ENCODE results near the gene SIRT7.

The SIRT7 gene

DNA sequence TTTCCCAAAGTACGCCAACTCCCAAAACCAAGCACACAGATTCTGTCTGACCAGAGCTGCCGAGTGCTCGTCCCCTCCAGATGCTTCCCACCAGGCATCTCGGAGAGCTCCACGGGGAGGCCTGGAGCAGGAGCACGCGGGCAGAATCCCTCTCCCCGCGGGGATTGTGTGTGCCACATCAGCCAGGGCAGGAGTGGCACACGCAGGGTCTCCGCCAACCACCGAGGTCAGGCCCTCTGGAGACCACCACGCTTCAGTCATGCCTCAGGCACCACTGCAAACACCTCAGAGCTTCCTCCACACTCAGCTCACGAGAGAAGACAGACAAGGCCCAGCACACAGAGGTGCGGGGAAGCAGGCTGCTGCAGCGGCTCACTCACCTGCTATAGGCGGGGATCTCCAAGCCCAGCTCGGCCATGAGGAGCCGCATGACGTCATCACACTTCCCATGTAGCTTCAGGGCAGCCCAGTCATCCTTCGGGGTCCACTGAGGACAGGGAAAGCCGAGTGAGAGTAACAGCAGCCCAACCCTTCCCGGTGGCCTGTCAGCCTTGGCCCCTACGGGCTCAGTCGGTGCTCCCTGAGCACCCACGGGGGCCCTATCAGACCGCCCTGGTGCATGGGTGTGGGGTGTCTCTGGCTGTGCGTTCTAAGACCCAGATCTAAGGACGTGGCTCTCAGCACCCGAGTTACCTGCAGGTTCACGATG, 4.4 kb downstream of the SIRT7 start:
- Histone ChIP-seq H3K4me3 (ENCODE audit: insufficient read length, low read depth) (no peak overlapping the region), H3K9ac (ENCODE audit: insufficient read length, low read depth) (no peak overlapping the region), H3K27me3 (ENCODE audit: insufficient read depth, insufficient read length) (peaks cover 10% of the 10 kb centered on the region), H3K36me3 (ENCODE audit: insufficient read depth, insufficient read length, low read length) (peaks cover 60% of the 10 kb centered on the region), H3K4me1 (ENCODE audit: insufficient read depth, insufficient read length) (peaks cover 17% of the 10 kb centered on the region), H3K9me3 (ENCODE audit: insufficient read depth, low read length) (no peaks in the 10 kb centered on the region)
- TF ChIP-seq ZNF274 (IDR thresholded peaks at IDR 0.05; ENCODE audit: low read depth, low read length) (no peak), SUZ12 (IDR thresholded peaks at IDR 0.05; ENCODE audit: extremely low read depth, insufficient read depth, insufficient read length) (no peak), YY1 (IDR thresholded peaks at IDR 0.05; ENCODE audit: insufficient read depth, insufficient read length) (no peak)
- DNase-seq (ENCODE audit: low read depth, low spot score): no peak

- Histone ChIP-seq H3K4me1 (ENCODE audit: insufficient read depth, insufficient read length) (peaks cover 17% of the 10 kb centered on the region), H3K9me3 (ENCODE audit: insufficient read depth, low read length) (no peaks in the 10 kb centered on the region), H3K9ac (ENCODE audit: insufficient read length, low read depth) (peak overlapping the region; percentile 21), H3K4me3 (ENCODE audit: insufficient read length, low read depth) (no peak overlapping the region), H3K27me3 (ENCODE audit: insufficient read depth, insufficient read length) (peaks cover 10% of the 10 kb centered on the region), H3K36me3 (ENCODE audit: insufficient read depth, insufficient read length, low read length) (peaks cover 69% of the 10 kb centered on the region)
- no peak for TF ChIP-seq YY1 (IDR thresholded peaks at IDR 0.05; ENCODE audit: insufficient read depth, insufficient read length)
- TF ChIP-seq SUZ12 (IDR thresholded peaks at IDR 0.05; ENCODE audit: extremely low read depth, insufficient read depth, insufficient read length): no peak
- TF ChIP-seq ZNF274 (IDR thresholded peaks at IDR 0.05; ENCODE audit: low read depth, low read length): no peak
- no peak for DNase-seq (ENCODE audit: low read depth, low spot score)
Measured at GRCh38 chr17:81912441-81913309, 5.3 kb downstream of the SIRT7 start.

DNA sequence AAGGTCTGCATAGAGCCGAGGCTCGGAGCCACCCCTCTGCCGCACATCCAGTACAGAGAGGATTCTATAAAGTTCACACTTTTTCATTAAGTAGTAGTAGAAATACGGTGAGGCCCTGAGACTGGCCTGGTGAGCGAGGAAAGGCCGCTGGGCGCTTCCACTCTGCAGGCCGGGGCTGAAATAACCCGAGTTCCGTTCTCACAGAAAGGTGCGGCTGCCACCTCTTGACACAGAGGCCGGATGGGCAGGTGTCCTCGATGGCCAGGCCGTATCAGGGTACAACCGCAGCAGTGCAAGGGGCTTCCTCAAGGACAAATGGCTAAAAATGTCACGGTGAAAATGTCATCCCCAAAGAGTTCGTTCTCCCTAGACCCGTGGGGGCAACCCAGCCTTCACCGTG, 6.0 kb downstream of the SIRT7 start:
- H3K4me3 ChIP-seq (ENCODE audit: insufficient read length, low read depth): no peak overlapping the region
- no peak for TF ChIP-seq SUZ12 (IDR thresholded peaks at IDR 0.05; ENCODE audit: extremely low read depth, insufficient read depth, insufficient read length)
- TF ChIP-seq ZNF274 (IDR thresholded peaks at IDR 0.05; ENCODE audit: low read depth, low read length): no peak
- no peak for TF ChIP-seq YY1 (IDR thresholded peaks at IDR 0.05; ENCODE audit: insufficient read depth, insufficient read length)
- DNase-seq (ENCODE audit: low read depth, low spot score): no peak
- H3K27me3 ChIP-seq (ENCODE audit: insufficient read depth, insufficient read length): peaks cover 10% of the 10 kb centered on the region
- peak overlapping the region; percentile 8 for H3K9ac ChIP-seq (ENCODE audit: insufficient read length, low read depth)
- peaks cover 16% of the 10 kb centered on the region for H3K4me1 ChIP-seq (ENCODE audit: insufficient read depth, insufficient read length)
- H3K36me3 ChIP-seq (ENCODE audit: insufficient read depth, insufficient read length, low read length): peaks cover 73% of the 10 kb centered on the region
- no peaks in the 10 kb centered on the region for H3K9me3 ChIP-seq (ENCODE audit: insufficient read depth, low read length)

DNA sequence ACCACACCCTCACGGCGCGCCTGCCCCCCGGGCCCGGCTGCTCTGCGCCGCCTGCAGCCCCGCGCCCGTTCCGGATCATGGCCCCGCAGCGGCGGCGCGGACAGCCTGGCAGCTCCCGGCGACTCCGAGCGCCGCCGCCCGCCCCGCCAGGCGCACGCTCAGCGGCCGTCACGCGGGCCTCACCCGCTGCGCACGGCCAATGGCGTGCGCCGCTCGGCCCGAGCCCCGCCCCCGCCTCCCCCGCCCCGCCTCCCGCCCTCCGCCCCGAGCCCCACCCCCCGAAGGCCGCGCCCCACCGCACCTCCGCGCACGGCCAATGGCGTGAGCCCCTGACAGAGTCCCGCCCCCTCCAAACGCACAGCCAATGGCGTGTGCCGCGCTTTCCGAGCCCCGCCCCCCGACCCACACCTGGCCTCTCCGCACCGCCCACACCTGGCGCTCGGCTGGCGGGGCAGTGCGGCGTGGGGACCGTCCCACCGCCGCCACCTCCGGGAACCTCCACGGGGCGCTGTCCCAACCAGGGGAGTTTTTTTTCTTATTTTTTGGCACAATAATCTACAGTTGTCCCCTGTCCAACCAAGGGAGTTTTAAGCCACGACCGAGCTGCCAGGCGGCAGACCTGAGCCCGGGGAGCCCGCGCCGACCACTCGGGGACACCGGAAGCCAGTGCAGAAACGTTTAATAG, 6.6 kb downstream of the SIRT7 start, which contains the start of gene PCYT2:
Gene PCYT2, minus strand, starts transcription at position 123 of the 685 bp plus-strand sequence. Its CDS starts 44 bp downstream, at position 79.
- Histone ChIP-seq H3K27me3 (ENCODE audit: insufficient read depth, insufficient read length) (peaks cover 10% of the 10 kb centered on the region), H3K36me3 (ENCODE audit: insufficient read depth, insufficient read length, low read length) (peaks cover 78% of the 10 kb centered on the region), H3K4me1 (ENCODE audit: insufficient read depth, insufficient read length) (peaks cover 14% of the 10 kb centered on the region), H3K9me3 (ENCODE audit: insufficient read depth, low read length) (no peaks in the 10 kb centered on the region), H3K9ac (ENCODE audit: insufficient read length, low read depth) (peak within 1 kb of the TSS; percentile 91), H3K4me3 (ENCODE audit: insufficient read length, low read depth) (peak within 1 kb of the TSS; percentile 90)
- TF ChIP-seq ZNF274 (IDR thresholded peaks at IDR 0.05; ENCODE audit: low read depth, low read length) (no peak), YY1 (IDR thresholded peaks at IDR 0.05; ENCODE audit: insufficient read depth, insufficient read length) (no peak)
- DNase-seq (ENCODE audit: low read depth, low spot score): peak; percentile 57

GRCh38 chr17:81910840-81911276, 7.1 kb downstream of the SIRT7 start:
- Histone ChIP-seq H3K4me1 (ENCODE audit: insufficient read depth, insufficient read length) (peaks cover 14% of the 10 kb centered on the region), H3K4me3 (ENCODE audit: insufficient read length, low read depth) (peak overlapping the region; percentile 90), H3K27me3 (ENCODE audit: insufficient read depth, insufficient read length) (peaks cover 10% of the 10 kb centered on the region), H3K9ac (ENCODE audit: insufficient read length, low read depth) (peak overlapping the region; percentile 91), H3K36me3 (ENCODE audit: insufficient read depth, insufficient read length, low read length) (peaks cover 78% of the 10 kb centered on the region), H3K9me3 (ENCODE audit: insufficient read depth, low read length) (no peaks in the 10 kb centered on the region)
- no peak for DNase-seq (ENCODE audit: low read depth, low spot score)
- TF ChIP-seq SUZ12 (IDR thresholded peaks at IDR 0.05; ENCODE audit: extremely low read depth, insufficient read depth, insufficient read length) (no peak), YY1 (IDR thresholded peaks at IDR 0.05; ENCODE audit: insufficient read depth, insufficient read length) (no peak), ZNF274 (IDR thresholded peaks at IDR 0.05; ENCODE audit: low read depth, low read length) (no peak)

- peaks cover 10% of the 10 kb centered on the region for H3K27me3 ChIP-seq (ENCODE audit: insufficient read depth, insufficient read length)
- H3K9ac ChIP-seq (ENCODE audit: insufficient read length, low read depth): peak overlapping the region; percentile 91
- H3K4me1 ChIP-seq (ENCODE audit: insufficient read depth, insufficient read length): peaks cover 14% of the 10 kb centered on the region
- no peaks in the 10 kb centered on the region for H3K9me3 ChIP-seq (ENCODE audit: insufficient read depth, low read length)
- no peak for DNase-seq (ENCODE audit: low read depth, low spot score)
- H3K36me3 ChIP-seq (ENCODE audit: insufficient read depth, insufficient read length, low read length): peaks cover 78% of the 10 kb centered on the region
- TF ChIP-seq YY1 (IDR thresholded peaks at IDR 0.05; ENCODE audit: insufficient read depth, insufficient read length) (no peak), SUZ12 (IDR thresholded peaks at IDR 0.05; ENCODE audit: extremely low read depth, insufficient read depth, insufficient read length) (no peak), ZNF274 (IDR thresholded peaks at IDR 0.05; ENCODE audit: low read depth, low read length) (no peak)
- H3K4me3 ChIP-seq (ENCODE audit: insufficient read length, low read depth): peak overlapping the region; percentile 90
Measured at GRCh38 chr17:81909966-81910839, 7.8 kb downstream of the SIRT7 start.

Data from NT2/D1 (cell line).